Suprapubic skin (tissue), 3 donors: ENCODE measurements around the gene CDK11B.
"Not testable (repeated sequence)": the region's sequence is repeated elsewhere in the genome, so short reads cannot be mapped to it uniquely, and the experiment has no call there.

ENCODE experiments used
- EP300 ChIP-seq: sonication (generic); formaldehyde crosslinking; IDR thresholded peaks from one replicate; pipeline ENCODE4 v1.6.1; 2017; ENCODE audit warnings: antibody characterized with exemption
- POLR2A ChIP-seq, 2 donors: fragments of 450-650 bp; IDR thresholded peaks; one replicate each; pipeline ENCODE4 v1.6.1; 2017; ENCODE audit warnings: antibody characterized with exemption in 2 of 2, mild to moderate bottlenecking in 2 of 2, moderate library complexity in 2 of 2
- TF ChIP-seq, protein P1 (sequence below), 2 donors: fragments of 200-600 bp in 1 of 2; fragments of 450-650 bp in 1 of 2; sonication (generic) in 1 of 2; IDR thresholded peaks; one replicate each; pipeline ENCODE4 v1.5.1; 2016 to 2019; ENCODE audit warnings: antibody characterized with exemption in 2 of 2, mild to moderate bottlenecking in 1 of 2, moderate library complexity in 1 of 2

GRCh38 chr1:1676087-1676486 is 17.3 kb upstream of the CDK11B start:
- TF ChIP-seq, protein P1, sequence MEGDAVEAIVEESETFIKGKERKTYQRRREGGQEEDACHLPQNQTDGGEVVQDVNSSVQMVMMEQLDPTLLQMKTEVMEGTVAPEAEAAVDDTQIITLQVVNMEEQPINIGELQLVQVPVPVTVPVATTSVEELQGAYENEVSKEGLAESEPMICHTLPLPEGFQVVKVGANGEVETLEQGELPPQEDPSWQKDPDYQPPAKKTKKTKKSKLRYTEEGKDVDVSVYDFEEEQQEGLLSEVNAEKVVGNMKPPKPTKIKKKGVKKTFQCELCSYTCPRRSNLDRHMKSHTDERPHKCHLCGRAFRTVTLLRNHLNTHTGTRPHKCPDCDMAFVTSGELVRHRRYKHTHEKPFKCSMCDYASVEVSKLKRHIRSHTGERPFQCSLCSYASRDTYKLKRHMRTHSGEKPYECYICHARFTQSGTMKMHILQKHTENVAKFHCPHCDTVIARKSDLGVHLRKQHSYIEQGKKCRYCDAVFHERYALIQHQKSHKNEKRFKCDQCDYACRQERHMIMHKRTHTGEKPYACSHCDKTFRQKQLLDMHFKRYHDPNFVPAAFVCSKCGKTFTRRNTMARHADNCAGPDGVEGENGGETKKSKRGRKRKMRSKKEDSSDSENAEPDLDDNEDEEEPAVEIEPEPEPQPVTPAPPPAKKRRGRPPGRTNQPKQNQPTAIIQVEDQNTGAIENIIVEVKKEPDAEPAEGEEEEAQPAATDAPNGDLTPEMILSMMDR (IDR thresholded peaks at IDR 0.05): not testable (repeated sequence)
- not testable (repeated sequence) for TF ChIP-seq EP300; POLR2A (IDR thresholded peaks at IDR 0.05)
